ENCODE measurements around the gene C4orf33.

C4orf33 gene

DNA sequence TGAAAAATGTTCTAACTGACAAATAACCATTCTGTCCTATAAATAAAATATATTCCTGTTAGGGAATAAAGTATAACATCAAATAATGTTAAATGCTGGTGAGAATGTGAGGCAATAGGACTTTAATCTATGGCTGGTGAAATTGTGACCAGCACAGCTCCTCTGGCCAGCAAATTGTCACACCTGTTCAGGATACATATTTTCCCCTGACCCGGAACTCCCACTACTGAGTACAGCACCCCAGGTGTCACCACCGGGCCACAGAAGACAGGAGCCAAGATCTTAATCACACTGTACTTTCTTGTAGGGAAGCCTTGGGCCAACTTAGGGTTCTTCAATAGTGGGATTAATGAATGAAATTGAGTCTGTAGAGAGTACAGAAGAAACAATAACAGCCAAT, 33.2 kb downstream of the C4orf33 start:
- no peak for DNase-seq (ENCODE audit: low read depth)

- DNase-seq (ENCODE audit: low read depth), result no peak
These were observed 35.4 kb downstream of the C4orf33 start for GRCh38 chr4:129131343-129131742.

GRCh38 chr4:129136433-129136832, 40.5 kb downstream of the C4orf33 start:
- no peak for DNase-seq (ENCODE audit: low read depth)

DNA sequence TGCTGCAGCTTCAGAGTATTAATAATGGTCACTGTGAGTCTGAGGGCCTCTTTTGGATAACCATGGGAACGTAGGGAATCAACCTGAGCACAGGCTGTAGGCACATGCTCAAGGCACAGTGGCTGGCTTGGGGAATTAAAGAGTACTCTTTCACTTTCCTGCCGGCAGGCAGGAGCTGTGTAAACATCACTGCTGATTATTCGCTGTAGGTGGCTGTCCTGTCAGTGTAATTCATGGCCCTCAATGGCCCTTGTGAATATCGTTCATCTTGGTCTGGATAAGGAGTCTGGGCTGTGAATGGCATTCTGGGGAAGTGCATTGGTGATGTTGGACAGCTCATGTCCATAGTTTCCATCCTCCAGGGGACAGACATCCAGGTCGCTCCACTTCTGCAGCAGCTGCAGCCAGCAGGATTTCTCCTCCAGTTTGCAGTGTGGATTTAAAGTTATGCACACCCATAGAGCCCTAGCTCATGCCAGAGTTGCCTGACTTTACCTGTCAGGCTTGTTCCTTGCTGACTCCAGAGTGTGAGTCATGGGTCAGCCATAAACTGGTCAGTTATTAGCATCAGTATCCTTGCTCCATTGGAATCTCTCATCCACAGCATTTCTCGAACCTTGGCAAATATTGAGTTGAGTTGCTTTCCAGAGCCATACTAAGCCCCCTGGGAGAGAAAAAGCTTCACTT, 43.0 kb downstream of the C4orf33 start:
- DNase-seq (ENCODE audit: low read depth), result no peak

- DNase-seq (ENCODE audit: low read depth), result no peak
These were observed 44.6 kb downstream of the C4orf33 start for GRCh38 chr4:129140521-129140920.

GRCh38 chr4:129143359-129143758, 47.4 kb downstream of the C4orf33 start:
- no peak for DNase-seq (ENCODE audit: low read depth)

DNA sequence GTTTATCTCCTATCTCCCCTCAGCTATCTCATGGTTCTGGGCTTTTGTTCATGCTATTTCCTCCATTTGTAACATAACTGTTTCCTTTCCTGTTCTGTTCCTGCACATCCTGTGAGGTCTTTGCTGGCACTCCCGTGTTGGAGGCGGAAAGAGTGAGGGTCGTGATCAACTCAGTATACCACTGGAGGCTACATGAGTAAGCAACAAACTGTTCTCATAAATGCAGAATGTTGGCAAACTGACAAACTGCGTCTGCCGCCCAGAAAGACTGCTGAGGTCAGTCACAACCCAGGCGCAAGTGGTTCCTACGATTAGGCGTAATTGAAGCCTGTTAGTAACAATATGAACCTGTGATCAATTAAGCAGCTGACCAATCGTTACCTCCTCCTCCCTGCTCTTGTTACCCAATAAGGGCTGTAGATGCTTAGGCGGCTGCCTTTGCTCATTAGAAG, 48.8 kb downstream of the C4orf33 start:
- no peak for DNase-seq (ENCODE audit: low read depth)

- no peak for DNase-seq (ENCODE audit: low read depth)
These were observed 49.3 kb downstream of the C4orf33 start for GRCh38 chr4:129145222-129145730.

GRCh38 chr4:129146639-129147038, 50.7 kb downstream of the C4orf33 start:
- DNase-seq (ENCODE audit: low read depth), result no peak

DNA sequence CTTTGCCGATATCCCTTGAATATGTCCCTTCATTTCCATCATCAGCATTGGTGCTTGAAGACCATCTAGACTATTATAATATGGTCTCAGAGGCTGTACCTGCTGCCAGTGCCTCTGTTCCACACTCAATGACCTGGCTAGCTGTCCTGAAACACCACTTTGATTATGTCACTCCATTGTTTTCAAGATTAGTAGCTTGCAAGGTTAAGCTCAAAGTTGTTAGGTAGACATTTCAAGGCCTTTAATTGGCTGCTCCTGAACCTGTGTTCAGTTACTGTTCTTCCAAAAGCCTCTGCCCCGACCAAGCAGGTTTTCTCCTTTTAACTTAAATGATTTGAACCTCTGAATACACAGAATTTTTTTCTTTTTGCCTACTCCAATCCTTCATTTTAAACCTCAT, 52.9 kb downstream of the C4orf33 start:
- DNase-seq (ENCODE audit: low read depth), result no peak

DNA sequence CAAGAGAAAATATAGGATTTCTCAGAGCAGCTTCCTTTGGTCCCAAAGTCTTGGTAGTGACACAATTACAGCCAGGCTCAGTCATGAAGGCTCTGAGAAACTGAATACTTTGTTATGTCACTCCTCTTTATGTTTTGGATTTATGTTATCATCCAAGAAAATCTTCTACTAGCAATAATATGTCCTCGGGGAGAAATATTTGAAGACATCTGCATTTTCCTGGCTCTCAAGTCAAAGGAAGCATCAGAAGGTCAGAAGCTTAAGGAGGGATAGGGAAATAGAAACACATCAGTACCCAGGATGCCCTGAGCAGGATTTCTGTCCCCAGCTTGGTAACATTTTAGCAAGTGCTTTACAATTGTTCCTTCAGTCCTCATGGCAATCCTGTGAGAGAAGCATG, 54.0 kb downstream of the C4orf33 start:
- no peak for DNase-seq (ENCODE audit: low read depth)

DNA sequence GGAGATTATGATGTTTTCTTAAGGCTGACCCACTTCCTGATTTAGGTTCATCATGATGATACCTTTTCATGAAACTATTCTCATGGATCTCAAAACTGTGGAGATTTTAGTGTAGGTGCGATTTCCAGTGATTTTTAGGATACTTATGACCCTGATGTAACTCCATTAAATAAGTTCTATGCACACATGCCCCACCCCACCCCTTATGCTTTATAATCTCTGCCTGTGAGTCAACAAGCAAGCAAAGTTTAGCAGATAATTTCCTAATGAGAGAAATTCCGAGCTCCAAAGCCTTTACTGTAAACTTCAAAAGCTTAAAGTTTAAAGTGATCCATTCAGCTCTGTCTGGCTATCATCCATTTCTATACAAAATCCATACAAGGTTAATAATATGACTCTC, 56.4 kb downstream of the C4orf33 start:
- no peak for DNase-seq (ENCODE audit: low read depth)

DNA sequence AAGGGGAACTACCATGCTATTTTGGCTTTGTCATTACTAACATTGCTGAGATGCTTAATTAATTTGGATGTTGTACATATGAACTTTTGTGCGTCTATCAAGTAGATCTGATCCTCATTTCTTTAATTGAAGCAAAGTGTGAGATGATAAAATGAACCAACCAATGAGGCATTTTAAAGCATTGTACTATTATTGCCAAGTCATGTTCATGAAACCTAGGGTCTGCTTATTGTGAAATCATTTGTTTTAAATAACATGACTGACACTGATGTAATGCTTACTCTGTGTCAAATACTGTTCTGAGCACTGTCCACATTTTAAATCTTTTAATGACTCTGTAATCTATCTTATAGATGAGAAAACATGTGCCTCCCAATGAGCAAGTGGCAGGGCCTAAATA, 57.7 kb downstream of the C4orf33 start:
- DNase-seq (ENCODE audit: low read depth), result no peak

- DNase-seq (ENCODE audit: low read depth), result no peak
These were observed 66.5 kb downstream of the C4orf33 start for GRCh38 chr4:129162450-129162849.

DNA sequence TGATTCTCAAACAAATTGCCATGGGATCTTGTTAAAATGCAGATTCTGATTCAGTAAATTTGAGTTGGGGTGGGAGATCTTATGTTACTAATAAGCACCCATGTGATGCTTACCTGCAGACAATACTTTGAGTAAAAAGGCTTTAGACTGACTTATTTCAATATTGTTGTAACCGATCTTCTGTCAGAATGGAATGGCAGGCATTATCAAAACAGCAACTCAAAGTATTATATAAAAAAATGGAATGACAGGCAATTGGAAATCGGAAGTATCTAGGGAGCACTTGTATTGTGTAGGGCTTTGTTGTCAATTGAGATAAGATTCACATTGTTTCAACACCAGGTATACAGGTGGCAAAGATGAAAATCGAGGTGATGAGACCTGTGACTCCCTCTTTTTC, 67.5 kb downstream of the C4orf33 start:
- DNase-seq (ENCODE audit: low read depth), result no peak

- no peak for DNase-seq (ENCODE audit: low read depth)
These were observed 68.3 kb downstream of the C4orf33 start for GRCh38 chr4:129164243-129164642.
